ENCODE data around the gene HPS1. TPM values are rescaled to one million over a fixed set of nuclear protein-coding genes. Genes with fewer than 3 reads are reported as not detected.
A peak's percentile ranks its signal among the peaks of the same experiment; 100 is the strongest.

Gene HPS1
- total RNA-seq, 1 experiment from 2014 or later: 41.8 TPM

DNA sequence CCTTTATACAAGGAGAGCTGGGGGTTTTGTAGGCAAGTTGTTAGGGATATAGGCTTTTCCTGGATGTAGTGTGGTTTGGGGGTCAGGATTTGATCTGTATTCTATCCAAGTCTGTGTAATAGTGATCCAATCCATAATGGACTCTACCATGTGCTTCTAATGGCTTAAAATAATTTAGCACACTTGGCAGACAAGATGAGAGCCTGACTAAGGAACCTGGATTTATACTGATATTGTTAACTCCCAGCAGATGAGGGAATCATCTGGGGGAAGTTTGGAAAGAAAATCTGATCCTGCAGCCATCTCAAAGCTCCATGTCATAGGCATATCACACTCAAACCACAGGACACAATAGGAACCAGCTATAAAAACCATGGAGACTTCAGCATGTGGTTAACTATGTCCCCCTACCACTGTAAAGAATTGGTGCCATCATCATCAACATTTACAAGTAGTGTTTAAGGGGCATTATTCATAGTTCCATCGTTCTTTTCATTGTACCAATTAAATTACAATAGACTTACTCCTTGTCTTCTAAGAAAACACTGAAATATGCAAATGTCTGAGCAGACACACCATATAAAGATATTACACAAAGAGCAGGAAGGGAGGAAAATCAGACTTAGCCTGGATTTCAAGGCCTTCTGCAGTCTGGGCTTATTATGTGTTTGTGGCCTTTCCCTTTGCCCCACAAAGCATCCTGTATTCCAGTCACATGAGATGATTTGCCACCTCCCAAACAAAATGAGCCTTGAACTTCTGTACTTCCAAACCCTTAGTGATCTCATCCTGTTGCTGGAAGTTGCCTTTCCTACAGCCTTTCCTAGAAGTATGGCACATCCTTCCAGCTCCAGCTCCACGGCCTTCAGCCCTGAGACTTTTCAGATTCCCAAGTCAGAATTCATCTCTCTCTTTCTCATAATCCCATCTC lies 22.5 kb upstream of the HPS1 start:
- no peaks in the 10 kb centered on the region for H3K9me3 ChIP-seq
- DNase-seq: no peak
- H3K27me3 ChIP-seq: no peaks in the 10 kb centered on the region
- H3K4me3 ChIP-seq: no peak overlapping the region
- no peaks in the 10 kb centered on the region for H3K36me3 ChIP-seq

DNA sequence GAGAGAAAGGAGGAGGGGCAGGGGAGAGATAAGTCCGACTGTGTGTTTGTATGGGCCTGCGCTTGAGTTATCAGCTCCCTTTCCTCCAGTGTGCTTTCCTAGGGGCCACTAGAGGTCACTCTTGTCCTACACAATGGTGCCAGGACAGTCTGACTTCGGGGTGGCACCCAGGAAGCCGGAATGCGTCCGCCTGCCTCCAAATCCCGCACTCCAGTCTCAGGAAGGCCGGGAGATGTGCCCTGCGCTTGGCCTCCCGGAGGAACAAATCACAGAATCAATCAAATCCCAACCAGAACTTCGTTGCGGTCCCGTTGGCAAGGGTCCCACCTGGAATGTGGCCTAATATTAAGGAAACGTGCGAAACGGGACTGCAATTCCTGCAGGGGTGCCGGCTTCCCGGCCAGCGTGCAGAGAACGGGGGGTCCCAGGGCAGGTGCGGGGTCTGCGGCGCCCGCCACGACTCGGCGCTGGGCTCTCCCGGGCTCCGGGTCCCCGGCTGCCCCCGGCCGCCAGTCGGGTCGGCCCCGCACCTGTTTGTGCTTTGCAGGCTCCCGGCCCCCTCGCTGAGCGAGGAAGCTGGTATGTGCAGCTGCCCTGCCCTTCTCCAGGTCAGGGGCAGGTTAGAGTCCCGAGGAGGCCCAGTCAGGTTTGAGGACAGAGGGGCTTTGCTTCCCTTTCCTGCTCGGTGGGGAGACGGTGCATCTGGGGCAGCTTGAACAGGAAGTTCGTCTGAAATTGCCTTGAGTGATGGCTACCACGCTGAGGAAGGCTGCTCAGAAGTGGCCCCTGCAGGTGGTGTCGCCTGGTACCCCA lies 21.0 kb upstream of the HPS1 start:
- Histone ChIP-seq H3K27me3 (no peaks in the 10 kb centered on the region), H3K36me3 (no peaks in the 10 kb centered on the region), H3K4me3 (no peak overlapping the region), H3K9me3 (no peaks in the 10 kb centered on the region)
- DNase-seq: peak; percentile 63

DNA sequence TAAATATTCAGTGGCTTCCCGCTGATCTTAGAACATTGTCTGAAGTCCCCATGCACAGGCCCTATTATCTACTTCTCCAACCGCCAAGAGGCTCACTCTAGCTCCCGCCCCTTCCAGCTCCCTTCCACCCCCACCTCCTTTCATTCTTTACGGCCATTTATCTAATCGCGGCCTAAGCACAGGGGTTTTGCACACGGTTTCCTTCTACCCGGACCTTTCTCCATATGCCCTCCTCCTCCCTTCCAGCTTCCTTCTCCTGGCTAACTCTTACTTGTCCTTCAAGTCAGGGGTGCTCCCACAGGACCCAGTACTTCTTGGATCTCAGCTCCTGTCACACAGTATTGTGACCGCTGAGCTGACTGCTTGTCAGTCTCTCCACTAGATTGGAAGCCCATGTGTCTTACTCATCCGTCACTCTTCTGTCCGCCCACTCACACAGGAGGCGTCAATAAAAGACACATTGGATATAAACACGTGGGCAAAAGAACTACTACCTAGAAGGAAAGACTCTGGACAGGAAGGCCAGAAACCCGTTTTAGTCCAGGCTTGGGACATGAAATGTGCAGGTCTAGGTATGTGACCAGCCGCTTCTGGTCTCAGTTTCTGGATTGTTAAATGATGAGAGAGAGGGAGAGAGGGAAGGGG lies 20.2 kb upstream of the HPS1 start:
- Histone ChIP-seq H3K9me3 (no peaks in the 10 kb centered on the region), H3K36me3 (no peaks in the 10 kb centered on the region), H3K4me3 (no peak overlapping the region), H3K27me3 (no peaks in the 10 kb centered on the region)
- no peak for DNase-seq

DNA sequence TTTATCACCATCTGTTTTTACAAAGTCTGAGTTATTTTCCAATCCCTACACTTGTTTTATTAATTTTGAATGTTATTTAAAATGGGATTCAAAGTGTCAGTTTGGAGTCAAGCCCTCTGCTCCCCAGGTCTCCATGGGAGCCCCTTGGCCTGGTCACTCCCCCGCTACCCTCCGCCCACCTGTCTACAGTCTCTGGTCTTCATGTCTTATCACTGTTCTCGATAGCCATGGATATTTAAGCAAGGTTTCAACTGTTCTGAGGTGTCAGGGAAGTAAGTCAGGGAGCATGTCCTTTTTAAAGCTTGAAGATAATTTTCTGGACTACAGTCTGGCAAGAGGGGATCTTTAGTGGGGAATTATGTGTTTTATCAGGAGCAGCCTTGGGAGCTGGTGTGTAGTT lies 19.1 kb upstream of the HPS1 start:
- no peaks in the 10 kb centered on the region for H3K27me3 ChIP-seq
- no peak overlapping the region for H3K4me3 ChIP-seq
- no peaks in the 10 kb centered on the region for H3K36me3 ChIP-seq
- no peak for DNase-seq
- no peaks in the 10 kb centered on the region for H3K9me3 ChIP-seq

DNA sequence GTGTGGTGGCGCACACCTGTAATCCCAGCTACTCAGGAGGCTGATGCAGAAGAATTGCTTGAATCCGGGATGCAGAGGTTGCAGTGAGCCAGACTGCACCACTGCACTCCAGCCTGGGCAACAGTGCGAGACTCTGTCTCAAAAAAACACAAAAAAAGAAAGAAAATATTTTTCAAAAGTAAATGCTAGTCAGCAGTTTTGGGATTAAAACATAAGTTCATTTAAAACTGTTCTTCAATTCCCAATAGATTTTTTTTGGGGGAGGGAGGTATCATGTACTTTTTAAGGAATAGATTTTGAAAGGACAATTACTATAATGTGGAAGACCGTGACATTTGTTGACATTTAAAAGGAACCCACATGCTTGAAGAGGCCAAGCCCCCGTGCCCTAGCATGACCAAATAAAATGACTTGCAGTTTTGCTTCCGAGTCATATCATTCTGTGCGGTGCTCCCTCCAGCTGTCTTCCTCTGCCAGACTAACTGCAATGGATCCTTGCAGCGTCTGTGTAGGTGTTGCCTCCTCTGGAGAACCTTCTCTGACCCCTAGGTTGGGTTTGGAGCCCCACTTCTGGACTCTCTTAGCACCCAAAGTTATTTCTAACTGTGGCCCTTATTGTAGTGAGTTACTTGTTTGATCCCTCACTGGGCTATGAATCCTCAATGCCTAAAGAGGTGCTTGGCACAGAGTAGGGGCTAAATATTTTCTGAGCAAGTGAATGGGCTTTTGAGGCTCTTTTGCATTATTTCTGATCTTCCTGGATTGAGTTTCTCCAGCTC lies 17.4 kb upstream of the HPS1 start:
- Histone ChIP-seq H3K4me3 (no peak overlapping the region), H3K27me3 (no peaks in the 10 kb centered on the region), H3K36me3 (no peaks in the 10 kb centered on the region), H3K9me3 (no peaks in the 10 kb centered on the region)
- DNase-seq: no peak

DNA sequence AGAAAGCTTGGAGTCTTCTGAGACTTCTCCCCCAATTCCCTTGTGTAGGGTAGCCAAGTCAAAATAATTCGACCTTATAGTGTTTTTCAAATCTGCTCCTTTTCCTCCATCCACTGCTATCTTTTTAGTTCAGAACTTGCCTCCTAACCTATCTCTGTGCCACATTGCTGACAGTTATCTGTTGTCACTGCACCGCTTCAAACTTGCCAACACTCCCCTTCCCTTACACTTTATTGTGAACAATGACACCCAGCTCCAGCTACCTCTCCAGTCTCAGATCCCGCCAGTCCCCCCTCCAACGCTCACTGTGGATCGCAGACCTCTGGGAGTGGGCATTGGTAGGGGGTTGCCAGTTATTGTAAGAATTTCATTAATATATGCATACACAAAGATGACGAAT lies 16.3 kb upstream of the HPS1 start:
- no peak for DNase-seq
- Histone ChIP-seq H3K36me3 (no peaks in the 10 kb centered on the region), H3K27me3 (no peaks in the 10 kb centered on the region)

DNA sequence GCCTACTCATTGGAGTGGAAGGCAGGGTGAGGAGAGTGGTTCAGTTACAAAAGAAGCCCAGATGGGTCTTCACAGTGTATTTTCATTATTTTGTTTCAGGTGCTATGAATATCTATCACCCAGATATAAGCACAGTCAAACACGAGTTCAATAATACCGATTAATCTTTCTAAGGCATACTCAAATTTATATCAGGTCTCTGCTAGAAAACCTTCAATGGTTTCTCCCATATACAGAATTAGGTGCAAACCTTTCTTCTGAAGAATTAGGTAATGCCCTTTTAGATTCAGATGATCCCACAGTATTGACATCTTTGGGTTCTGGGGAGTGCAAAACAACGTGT lies 14.7 kb upstream of the HPS1 start:
- no peaks in the 10 kb centered on the region for H3K9me3 ChIP-seq
- no peaks in the 10 kb centered on the region for H3K27me3 ChIP-seq
- no peak overlapping the region for H3K4me3 ChIP-seq
- no peaks in the 10 kb centered on the region for H3K36me3 ChIP-seq
- DNase-seq: no peak

More for the DNA sequence above, 16.3 kb upstream of the HPS1 start:
- Histone ChIP-seq H3K9me3 (no peaks in the 10 kb centered on the region), H3K4me3 (no peak overlapping the region)

DNA sequence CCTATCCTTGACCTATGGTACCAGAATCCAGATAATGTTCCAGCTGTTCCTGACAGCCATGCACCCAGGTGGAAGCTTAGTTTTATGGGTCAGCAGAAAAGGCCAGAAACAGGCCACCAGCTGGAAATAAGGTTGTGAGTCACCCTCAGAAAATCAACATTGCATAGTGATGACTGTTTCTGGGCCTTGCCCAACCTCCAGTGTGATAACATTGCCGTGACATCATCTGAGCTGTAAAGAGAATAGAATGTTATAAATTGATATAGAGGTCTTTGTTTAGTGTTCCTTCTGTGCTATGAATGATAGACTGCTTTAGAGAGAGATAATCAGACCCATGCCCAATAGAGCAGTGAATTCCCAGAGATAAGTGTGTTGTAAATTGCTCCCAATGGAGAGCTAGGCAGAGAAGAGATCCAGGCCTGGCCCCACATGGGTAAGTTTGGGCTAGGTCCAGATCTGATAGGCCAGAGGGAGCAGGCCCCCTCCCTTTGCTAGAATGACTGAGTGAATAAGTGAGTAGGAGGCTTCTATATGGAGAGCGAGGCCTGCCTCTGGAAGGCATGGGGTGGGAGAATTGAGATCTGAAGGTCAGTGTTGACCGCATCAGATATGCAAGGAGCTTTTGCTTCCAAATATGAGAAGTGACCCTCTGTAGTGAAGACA lies 14.2 kb upstream of the HPS1 start:
- no peak overlapping the region for H3K4me3 ChIP-seq
- H3K27me3 ChIP-seq: no peaks in the 10 kb centered on the region
- peak; percentile 71 for DNase-seq
- no peaks in the 10 kb centered on the region for H3K9me3 ChIP-seq
- no peaks in the 10 kb centered on the region for H3K36me3 ChIP-seq

DNA sequence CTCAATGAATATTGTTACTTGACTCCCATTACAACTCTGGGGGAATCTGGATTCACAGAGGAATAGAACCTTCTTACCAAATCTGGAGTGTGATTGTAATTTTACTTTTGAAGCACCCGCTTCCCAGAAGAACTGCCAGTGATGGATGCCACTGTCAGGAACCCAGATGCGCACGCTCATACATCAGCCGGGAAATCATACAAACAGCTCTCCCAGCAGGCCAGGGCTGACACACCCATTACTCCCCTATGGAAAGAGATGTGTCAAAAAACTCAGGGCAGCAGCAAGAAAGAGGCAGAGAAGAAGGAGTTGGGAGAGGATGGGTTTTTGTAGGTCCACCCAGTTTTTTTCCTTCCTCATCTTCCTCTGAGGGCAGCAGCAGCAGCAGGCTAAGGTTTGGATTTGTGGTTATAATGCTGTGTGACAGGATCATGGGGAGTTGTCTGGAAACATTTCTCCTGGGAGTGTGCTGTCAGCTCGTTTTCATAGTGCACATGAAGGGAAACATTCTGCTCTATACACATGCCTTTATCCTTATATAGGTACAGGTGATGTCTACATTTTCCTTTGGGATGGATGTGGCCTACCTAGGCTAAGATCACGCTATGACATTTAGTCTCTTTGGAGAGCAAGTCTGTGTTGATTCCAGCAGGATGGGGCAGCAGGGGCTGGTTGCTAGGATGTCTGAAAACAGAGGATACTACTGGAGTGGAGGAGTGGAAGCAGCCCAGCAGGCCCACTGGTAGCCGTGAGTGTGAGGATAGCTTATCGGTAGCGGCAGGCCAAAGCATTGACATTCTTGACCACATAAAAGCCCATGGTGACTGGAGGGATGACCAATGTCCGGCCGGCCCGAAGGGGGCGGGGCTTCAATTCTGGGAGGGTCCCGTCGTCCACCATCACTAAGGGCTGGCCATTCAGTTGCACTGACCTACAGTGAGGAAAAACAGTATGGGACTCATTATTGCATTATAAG lies 12.4 kb upstream of the HPS1 start:
- no peak overlapping the region for H3K4me3 ChIP-seq
- H3K9me3 ChIP-seq: no peaks in the 10 kb centered on the region
- H3K36me3 ChIP-seq: no peaks in the 10 kb centered on the region
- DNase-seq: no peak
- H3K27me3 ChIP-seq: no peaks in the 10 kb centered on the region

DNA sequence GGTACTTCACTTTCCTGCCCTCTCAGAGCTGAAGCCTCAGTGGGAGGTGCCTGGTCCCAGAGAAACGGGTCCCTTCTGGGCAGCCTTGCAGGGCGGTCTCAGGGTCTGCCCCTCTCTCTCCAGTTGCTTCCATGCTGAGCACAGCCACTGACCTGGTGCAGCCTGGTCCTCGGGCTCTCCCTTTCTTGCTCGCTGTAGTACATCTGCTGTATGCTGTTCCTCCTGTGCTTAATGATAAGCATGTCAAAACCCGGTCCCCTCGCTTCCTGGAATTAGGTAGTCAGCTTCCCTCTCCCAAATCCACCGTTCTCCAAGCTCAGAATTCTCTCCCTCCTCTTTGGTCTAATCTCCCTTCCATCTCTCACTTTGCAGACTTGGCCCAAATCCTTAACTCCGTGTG lies 11.0 kb upstream of the HPS1 start:
- H3K36me3 ChIP-seq: no peaks in the 10 kb centered on the region
- no peaks in the 10 kb centered on the region for H3K27me3 ChIP-seq
- H3K4me3 ChIP-seq: no peak overlapping the region
- H3K9me3 ChIP-seq: no peaks in the 10 kb centered on the region
- no peak for DNase-seq

DNA sequence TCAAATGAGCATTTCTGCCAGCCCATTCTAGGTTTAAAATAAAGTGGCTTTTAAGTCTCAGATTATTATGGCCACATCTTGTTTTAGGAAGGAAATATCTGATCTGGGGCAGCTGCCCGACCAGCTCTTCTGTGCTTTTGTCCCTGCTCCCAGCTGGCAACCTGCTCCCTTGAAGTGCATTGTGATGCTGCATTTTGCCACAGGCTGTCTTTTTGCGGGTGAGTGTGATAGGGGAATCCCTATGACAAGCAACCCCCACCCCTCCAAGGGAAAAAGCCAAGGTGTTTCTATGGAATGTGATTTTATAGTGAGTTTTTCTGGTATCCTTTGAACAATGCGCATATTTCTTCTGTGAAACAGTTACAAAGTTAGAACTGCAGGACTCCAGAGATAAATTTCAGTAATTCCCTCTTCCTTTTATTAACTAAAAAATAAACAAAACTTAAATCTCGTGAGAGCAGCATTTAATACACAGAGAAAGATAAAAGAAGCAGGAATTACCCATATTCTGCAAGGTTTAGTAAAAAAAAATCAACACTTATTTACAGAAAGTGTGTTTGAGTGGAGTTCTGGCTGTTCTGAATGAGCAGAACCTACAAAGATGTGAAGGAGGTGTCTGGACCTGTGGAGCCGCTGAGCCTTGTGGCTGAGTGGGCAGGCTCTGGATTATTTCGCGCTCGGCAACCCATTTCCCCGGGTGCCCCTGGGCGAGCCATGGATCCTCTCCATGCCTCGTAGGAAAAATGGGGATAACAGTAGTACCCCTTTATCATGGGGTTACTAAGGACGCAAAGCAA lies 10.1 kb upstream of the HPS1 start:
- Histone ChIP-seq H3K9me3 (no peaks in the 10 kb centered on the region), H3K27me3 (no peaks in the 10 kb centered on the region), H3K36me3 (no peaks in the 10 kb centered on the region), H3K4me3 (no peak overlapping the region)
- no peak for DNase-seq

DNA sequence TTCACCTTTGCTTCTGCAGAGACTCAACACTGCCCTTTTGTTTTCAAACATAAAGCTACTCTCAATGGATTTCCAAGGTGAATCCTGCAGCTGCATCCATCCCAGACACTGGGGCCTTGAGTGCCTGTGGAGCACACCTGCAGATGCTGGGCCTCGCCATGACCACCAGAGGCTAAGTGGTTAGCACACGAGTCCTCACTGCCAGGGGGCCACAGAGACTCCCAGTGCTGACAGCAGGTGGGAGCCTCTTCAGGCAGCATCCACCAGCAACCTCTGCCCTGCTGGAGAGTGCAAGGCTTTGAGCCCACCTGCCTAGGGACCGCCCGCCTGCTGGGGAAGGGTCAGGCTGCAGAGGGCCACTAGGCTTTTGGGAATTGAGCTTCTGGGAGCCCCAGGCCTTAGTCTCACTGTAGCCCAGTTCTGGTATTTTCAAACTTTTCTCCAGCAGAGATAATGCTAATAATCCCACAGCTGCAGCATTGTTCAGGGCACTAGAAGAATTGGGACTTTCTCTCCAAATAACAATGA lies 9.4 kb upstream of the HPS1 start:
- no peak for DNase-seq
- Histone ChIP-seq H3K9me3 (no peaks in the 10 kb centered on the region), H3K27me3 (no peaks in the 10 kb centered on the region; the same call in 1 of the 2 replicates), H3K36me3 (no peaks in the 10 kb centered on the region), H3K4me3 (no peak overlapping the region)

DNA sequence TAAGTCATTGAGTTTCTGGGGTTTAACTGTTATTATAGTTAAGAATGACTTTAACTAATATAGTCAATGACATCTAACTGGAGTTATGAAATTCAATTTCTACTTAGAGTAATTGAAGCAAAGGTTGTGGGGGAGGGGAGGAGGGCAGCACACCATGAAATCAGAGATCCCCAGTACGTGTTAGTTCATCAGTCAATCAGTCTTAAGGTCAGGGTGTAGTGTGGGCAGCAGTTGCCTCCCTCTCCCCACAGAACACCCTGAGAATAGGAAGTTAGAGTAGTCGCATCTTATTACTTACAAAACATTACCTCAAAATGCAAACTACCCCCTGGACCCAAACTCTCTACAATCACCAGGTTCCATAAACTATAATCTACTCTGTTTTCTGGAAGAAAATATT lies 7.0 kb upstream of the HPS1 start:
- DNase-seq: no peak
- Histone ChIP-seq H3K27me3 (no peaks in the 10 kb centered on the region; the same call in 1 of the 2 replicates), H3K36me3 (no peaks in the 10 kb centered on the region), H3K4me3 (no peak overlapping the region), H3K9me3 (no peaks in the 10 kb centered on the region)

DNA sequence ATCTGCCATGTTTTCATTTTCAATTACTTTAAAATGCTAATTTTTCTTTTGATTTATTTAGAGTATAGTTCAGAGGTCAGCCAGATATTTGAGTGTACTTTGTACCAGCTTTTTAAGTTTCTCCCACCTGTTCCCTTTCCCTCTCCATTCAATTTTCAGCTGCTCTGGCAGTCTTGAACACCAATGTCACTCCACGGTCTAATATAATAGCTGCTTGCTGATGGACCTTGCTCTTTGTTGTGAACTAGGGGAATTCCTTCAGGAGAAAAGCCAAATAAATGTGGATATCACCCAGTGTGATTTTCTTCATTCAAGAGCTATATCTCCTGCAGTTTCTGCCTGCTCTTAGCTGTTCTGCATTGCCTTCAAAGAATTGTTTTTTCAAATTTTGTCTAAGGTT lies 3.9 kb upstream of the HPS1 start:
- H3K4me3 ChIP-seq: no peak overlapping the region
- no peaks in the 10 kb centered on the region for H3K9me3 ChIP-seq
- H3K27me3 ChIP-seq: no peaks in the 10 kb centered on the region; the same call in 1 of the 2 replicates
- no peak for DNase-seq
- H3K36me3 ChIP-seq: no peaks in the 10 kb centered on the region
